BLaER1 treated with 17β-estradiol and CSF1 and Interleukin-3, amounts not matched to agents 10 nM and 100 nM (cell line): ENCODE measurements around the gene FBLN5.

ENCODE experiments used
- H3K27ac ChIP-seq, 11 experiments: shearing (Covaris generic); formaldehyde crosslinking; 2 replicates each; pipeline ENCODE4 v1.8.1; 2022
- H3K27me3 ChIP-seq, 11 experiments: shearing (Covaris generic); formaldehyde crosslinking; 2 replicates each; pipeline ENCODE4 v1.8.1; 2022
- H3K36me3 ChIP-seq, 11 experiments: shearing (Covaris generic); formaldehyde crosslinking; 2 replicates each; pipeline ENCODE4 v1.8.1; 2022
- H3K4me1 ChIP-seq, 10 experiments: shearing (Covaris generic); formaldehyde crosslinking; 2 replicates each; pipeline ENCODE4 v1.8.1; 2022
- H3K4me2 ChIP-seq, 11 experiments: shearing (Covaris generic); formaldehyde crosslinking; 2 replicates each; pipeline ENCODE4 v1.8.1; 2022
- H3K4me3 ChIP-seq, 10 experiments: shearing (Covaris generic); formaldehyde crosslinking; 2 replicates each; pipeline ENCODE4 v1.8.1; 2022
- H3K9ac ChIP-seq, 11 experiments: shearing (Covaris generic); formaldehyde crosslinking; 2 replicates each; pipeline ENCODE4 v1.8.1; 2022
- H3K9me3 ChIP-seq, 11 experiments: shearing (Covaris generic); formaldehyde crosslinking; replicated peaks in 1 of 11; 2 replicates each; pipeline ENCODE4 v1.8.1; 2022
- H4K20me1 ChIP-seq, 11 experiments: shearing (Covaris generic); formaldehyde crosslinking; 2 replicates each; pipeline ENCODE4 v1.8.1; 2022
- Cebpa-rat ChIP-seq, 11 experiments: shearing (Covaris generic); IDR thresholded peaks; 2 replicates each; pipeline ENCODE4 v1.8.1; 2022

The FBLN5 gene

GRCh38 chr14:91975763-91976162, 28.3 kb upstream of the FBLN5 start:
- H3K9me3 ChIP-seq: no peaks in the 10 kb centered on the region
- H4K20me1 ChIP-seq: peaks cover 0 to 3% (median 0%) of the 10 kb centered on the region in 11 experiments; a peak in 3 of 22 replicates
- no peak overlapping the region for H3K9ac ChIP-seq
- H3K27me3 ChIP-seq: no peaks in the 10 kb centered on the region
- H3K4me2 ChIP-seq: no peak overlapping the region
- TF ChIP-seq Cebpa-rat (IDR thresholded peaks at IDR 0.05): no peak
- H3K4me1 ChIP-seq: peaks cover 0 to 16% (median 0%) of the 10 kb centered on the region in 10 experiments; a peak in 6 of 20 replicates
- no peak overlapping the region for H3K27ac ChIP-seq
- no peak overlapping the region for H3K4me3 ChIP-seq
- peaks cover 64 to 97% (median 86%) of the 10 kb centered on the region in 11 experiments for H3K36me3 ChIP-seq

GRCh38 chr14:91971188-91971778, 23.8 kb upstream of the FBLN5 start:
- Histone ChIP-seq H3K36me3 (peaks cover 69 to 100% (median 81%) of the 10 kb centered on the region in 11 experiments), H3K4me2 (no peak overlapping the region), H4K20me1 (no peaks in the 10 kb centered on the region; a peak in 1 of 22 replicates), H3K4me3 (no peak overlapping the region), H3K27ac (no peak overlapping the region), H3K9me3 (no peaks in the 10 kb centered on the region; a peak in 1 of 22 replicates), H3K27me3 (no peaks in the 10 kb centered on the region), H3K9ac (no peak overlapping the region), H3K4me1 (peaks cover 8 to 29% (median 19%) of the 10 kb centered on the region in 10 experiments)
- TF ChIP-seq Cebpa-rat (IDR thresholded peaks at IDR 0.05): no peak

GRCh38 chr14:91968280-91968679, 20.8 kb upstream of the FBLN5 start:
- Histone ChIP-seq H3K9me3 (no peaks in the 10 kb centered on the region; a peak in 1 of 22 replicates), H3K27me3 (no peaks in the 10 kb centered on the region), H3K4me3 (no peak overlapping the region; a peak in 1 of 20 replicates), H3K9ac (no peak overlapping the region), H3K27ac (peak overlapping the region in 7 of 11 experiments; percentile 35 to 64 (median 57); a peak in 11 of 22 replicates), H3K4me1 (peaks cover 8 to 29% (median 19%) of the 10 kb centered on the region in 10 experiments), H3K36me3 (peaks cover 52 to 84% (median 66%) of the 10 kb centered on the region in 11 experiments), H4K20me1 (no peaks in the 10 kb centered on the region; a peak in 1 of 22 replicates), H3K4me2 (peak overlapping the region in 10 of 11 experiments; percentile 22 to 73 (median 52); a peak in 13 of 22 replicates)
- no peak for TF ChIP-seq Cebpa-rat (IDR thresholded peaks at IDR 0.05)

GRCh38 chr14:91964724-91965123, 17.2 kb upstream of the FBLN5 start:
- H3K4me3 ChIP-seq: no peak overlapping the region

GRCh38 chr14:91964011-91964410, 16.5 kb upstream of the FBLN5 start:
- Histone ChIP-seq H3K4me2 (no peak overlapping the region), H3K9me3 (no peaks in the 10 kb centered on the region), H3K4me3 (no peak overlapping the region), H3K27me3 (no peaks in the 10 kb centered on the region), H3K36me3 (peaks cover 14 to 41% (median 24%) of the 10 kb centered on the region in 11 experiments), H4K20me1 (no peaks in the 10 kb centered on the region), H3K27ac (no peak overlapping the region), H3K4me1 (peaks cover 8 to 22% (median 15%) of the 10 kb centered on the region in 10 experiments), H3K9ac (no peak overlapping the region)
- TF ChIP-seq Cebpa-rat (IDR thresholded peaks at IDR 0.05): no peak

More at GRCh38 chr14:91964724-91965123, 17.2 kb upstream of the FBLN5 start:
- H3K27me3 ChIP-seq: no peaks in the 10 kb centered on the region
- H3K4me1 ChIP-seq: peaks cover 8 to 29% (median 19%) of the 10 kb centered on the region in 10 experiments
- no peaks in the 10 kb centered on the region; a peak in 1 of 22 replicates for H3K9me3 ChIP-seq
- TF ChIP-seq Cebpa-rat (IDR thresholded peaks at IDR 0.05): no peak
- no peak overlapping the region for H3K27ac ChIP-seq
- H4K20me1 ChIP-seq: no peaks in the 10 kb centered on the region
- H3K9ac ChIP-seq: no peak overlapping the region
- no peak overlapping the region for H3K4me2 ChIP-seq
- H3K36me3 ChIP-seq: peaks cover 22 to 49% (median 31%) of the 10 kb centered on the region in 11 experiments

- no peak overlapping the region for H3K4me2 ChIP-seq
- no peak overlapping the region for H3K27ac ChIP-seq
- H3K4me3 ChIP-seq: no peak overlapping the region
- H3K9me3 ChIP-seq: no peaks in the 10 kb centered on the region
- no peak overlapping the region for H3K9ac ChIP-seq
- H3K27me3 ChIP-seq: no peaks in the 10 kb centered on the region
- no peaks in the 10 kb centered on the region for H4K20me1 ChIP-seq
- peaks cover 3 to 16% (median 9%) of the 10 kb centered on the region in 10 experiments for H3K4me1 ChIP-seq
- H3K36me3 ChIP-seq: peaks cover 10 to 36% (median 19%) of the 10 kb centered on the region in 11 experiments; a peak in 18 of 22 replicates
- no peak for TF ChIP-seq Cebpa-rat (IDR thresholded peaks at IDR 0.05)
Measured at GRCh38 chr14:91963465-91963864, 16.0 kb upstream of the FBLN5 start.

GRCh38 chr14:91961297-91962220, 14.1 kb upstream of the FBLN5 start:
- no peaks in the 10 kb centered on the region for H3K9me3 ChIP-seq
- peaks cover 6 to 18% (median 13%) of the 10 kb centered on the region in 11 experiments; a peak in 17 of 22 replicates for H3K36me3 ChIP-seq
- H3K4me2 ChIP-seq: no peak overlapping the region
- H3K27ac ChIP-seq: no peak overlapping the region
- no peak for TF ChIP-seq Cebpa-rat (IDR thresholded peaks at IDR 0.05)
- H3K4me1 ChIP-seq: no peaks in the 10 kb centered on the region
- H4K20me1 ChIP-seq: no peaks in the 10 kb centered on the region
- H3K4me3 ChIP-seq: no peak overlapping the region
- no peaks in the 10 kb centered on the region for H3K27me3 ChIP-seq
- H3K9ac ChIP-seq: no peak overlapping the region

- no peaks in the 10 kb centered on the region for H3K9me3 ChIP-seq
- H4K20me1 ChIP-seq: no peaks in the 10 kb centered on the region
- H3K4me1 ChIP-seq: no peaks in the 10 kb centered on the region
- H3K4me3 ChIP-seq: no peak overlapping the region
- H3K27ac ChIP-seq: no peak overlapping the region
- H3K36me3 ChIP-seq: no peaks in the 10 kb centered on the region
- H3K4me2 ChIP-seq: no peak overlapping the region
- H3K9ac ChIP-seq: no peak overlapping the region
- no peak for TF ChIP-seq Cebpa-rat (IDR thresholded peaks at IDR 0.05)
- H3K27me3 ChIP-seq: no peaks in the 10 kb centered on the region
Measured at GRCh38 chr14:91957876-91958313, 10.4 kb upstream of the FBLN5 start.

- Histone ChIP-seq H3K27ac (no peak overlapping the region), H3K4me3 (no peak overlapping the region), H3K4me1 (no peaks in the 10 kb centered on the region), H3K9ac (no peak overlapping the region), H3K36me3 (no peaks in the 10 kb centered on the region), H3K27me3 (no peaks in the 10 kb centered on the region), H3K9me3 (no peaks in the 10 kb centered on the region), H4K20me1 (no peaks in the 10 kb centered on the region), H3K4me2 (no peak overlapping the region)
- TF ChIP-seq Cebpa-rat (IDR thresholded peaks at IDR 0.05): no peak
Measured at GRCh38 chr14:91956616-91957015, 9.1 kb upstream of the FBLN5 start.
